ENCODE data around the gene FOXB1. TPM values are rescaled to one million over a fixed set of nuclear protein-coding genes. Genes with fewer than 3 reads are reported as not detected.

The FOXB1 gene
- total RNA-seq, 4 donors from 2014 or later = not detected

DNA sequence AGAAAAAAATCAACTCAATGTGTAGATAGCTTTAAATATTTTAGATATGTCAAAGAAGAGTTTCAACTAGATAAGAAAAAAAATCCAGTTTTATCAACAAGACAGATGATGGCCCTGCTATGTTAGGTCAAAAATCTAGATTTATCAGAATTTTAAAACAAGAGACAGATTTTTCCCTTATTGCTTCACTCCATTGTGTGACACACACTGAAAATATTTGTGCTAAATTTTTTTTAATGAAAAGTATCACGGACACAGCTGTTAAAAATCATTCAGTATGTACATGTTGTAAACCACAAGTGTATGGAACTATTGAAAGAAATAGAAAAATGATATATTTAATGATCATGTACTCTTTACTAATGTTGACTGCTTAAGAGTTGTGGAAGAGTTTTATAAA, 43.6 kb downstream of the FOXB1 start:
- H3K27me3 ChIP-seq = peaks cover 9% of the 10 kb centered on the region
- no peak for DNase-seq
- no peak overlapping the region for H3K27ac ChIP-seq
- no peaks in the 10 kb centered on the region for H3K4me1 ChIP-seq
- TF ChIP-seq POLR2A (IDR thresholded peaks at IDR 0.05) (no peak), CTCF (IDR thresholded peaks at IDR 0.05) (no peak), EP300 (IDR thresholded peaks at IDR 0.05; ENCODE audit: low read depth) (no peak), POLR2AphosphoS5 (IDR thresholded peaks at IDR 0.05) (no peak)
- intact Hi-C loops (cut with DNase I; ENCODE audit: low total_unique reads) (no loop called here), in situ Hi-C loops (cut with MboI; ENCODE audit: low pct_ligation_motif_present in 1 of 4, low pct_unique_long_range_greater_than_20kb in 1 of 4, low sequenced_read_pairs in 3 of 4) (no loop called here)
- peaks cover 11% of the 10 kb centered on the region in 2 donors for H3K9me3 ChIP-seq
- no peaks in the 10 kb centered on the region for H3K36me3 ChIP-seq
- 44 to 45% methylated on average over 1 of the region's 1 CpG for WGBS, 2 donors (ENCODE audit: low coverage in 1 of 2)
- no peak overlapping the region for H3K4me3 ChIP-seq

DNA sequence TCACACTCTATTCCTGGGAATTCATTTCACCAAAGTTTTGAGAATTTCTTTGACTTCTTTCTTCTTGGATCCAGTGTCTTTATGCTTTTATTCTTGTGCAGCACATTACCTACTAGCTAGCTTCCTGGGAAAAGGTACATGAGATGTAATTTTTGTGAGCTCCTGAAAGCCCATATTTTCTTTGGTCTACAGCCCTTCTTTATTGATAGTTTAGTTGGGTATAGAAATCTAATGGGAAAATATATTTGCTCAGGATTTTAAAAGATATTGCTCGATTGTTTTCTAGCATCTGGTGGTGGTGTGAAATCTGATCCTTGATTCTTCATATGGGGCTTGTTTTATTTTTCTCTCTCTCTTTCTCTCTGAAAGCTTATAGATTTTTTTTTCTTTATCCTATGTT, 45.8 kb downstream of the FOXB1 start:
- no peak overlapping the region for H3K4me3 ChIP-seq
- TF ChIP-seq POLR2AphosphoS5 (IDR thresholded peaks at IDR 0.05) (no peak), POLR2A (IDR thresholded peaks at IDR 0.05) (no peak), CTCF (IDR thresholded peaks at IDR 0.05) (no peak), EP300 (IDR thresholded peaks at IDR 0.05; ENCODE audit: low read depth) (no peak)
- peaks cover 11% of the 10 kb centered on the region in 2 donors for H3K9me3 ChIP-seq
- in situ Hi-C loops (cut with MboI; ENCODE audit: low pct_ligation_motif_present in 1 of 4, low pct_unique_long_range_greater_than_20kb in 1 of 4, low sequenced_read_pairs in 3 of 4) (no loop called here), intact Hi-C loops (cut with DNase I; ENCODE audit: low total_unique reads) (no loop called here)
- H3K36me3 ChIP-seq = no peaks in the 10 kb centered on the region
- H3K27ac ChIP-seq = no peak overlapping the region
- no peak for DNase-seq
- H3K4me1 ChIP-seq = no peaks in the 10 kb centered on the region
- 89 to 94% methylated on average over 1 of the region's 1 CpG for WGBS, 2 donors (ENCODE audit: low coverage in 1 of 2)
- H3K27me3 ChIP-seq = no peaks in the 10 kb centered on the region

GRCh38 chr15:60052796-60053195, 48.7 kb downstream of the FOXB1 start:
- Histone ChIP-seq H3K9me3 (peaks cover 11% of the 10 kb centered on the region in 2 donors), H3K36me3 (no peaks in the 10 kb centered on the region), H3K27ac (no peak overlapping the region), H3K4me1 (no peaks in the 10 kb centered on the region), H3K4me3 (no peak overlapping the region), H3K27me3 (peaks cover 13% of the 10 kb centered on the region)
- TF ChIP-seq POLR2AphosphoS5 (IDR thresholded peaks at IDR 0.05) (no peak), POLR2A (IDR thresholded peaks at IDR 0.05) (no peak), CTCF (IDR thresholded peaks at IDR 0.05) (no peak), EP300 (IDR thresholded peaks at IDR 0.05; ENCODE audit: low read depth) (no peak)
- DNase-seq = no peak
- in situ Hi-C loops (cut with MboI; ENCODE audit: low pct_ligation_motif_present in 1 of 4, low pct_unique_long_range_greater_than_20kb in 1 of 4, low sequenced_read_pairs in 3 of 4) = no loop called here
- WGBS, 2 donors (ENCODE audit: low coverage in 1 of 2) = 77 to 89% methylated on average over 2 of the region's 2 CpGs
- intact Hi-C loops (cut with DNase I; ENCODE audit: low total_unique reads) = no loop called here

GRCh38 chr15:60054472-60054871, 50.4 kb downstream of the FOXB1 start:
- TF ChIP-seq POLR2A (IDR thresholded peaks at IDR 0.05) (no peak), CTCF (IDR thresholded peaks at IDR 0.05) (no peak), EP300 (IDR thresholded peaks at IDR 0.05; ENCODE audit: low read depth) (no peak), POLR2AphosphoS5 (IDR thresholded peaks at IDR 0.05) (no peak)
- no peak overlapping the region for H3K27ac ChIP-seq
- intact Hi-C loops (cut with DNase I; ENCODE audit: low total_unique reads) = no loop called here
- H3K9me3 ChIP-seq = peaks cover 11% of the 10 kb centered on the region in 2 donors
- H3K4me1 ChIP-seq = no peaks in the 10 kb centered on the region
- no peak overlapping the region for H3K4me3 ChIP-seq
- no peaks in the 10 kb centered on the region for H3K36me3 ChIP-seq
- in situ Hi-C loops (cut with MboI; ENCODE audit: low pct_ligation_motif_present in 1 of 4, low pct_unique_long_range_greater_than_20kb in 1 of 4, low sequenced_read_pairs in 3 of 4) = no loop called here
- no peak for DNase-seq
- 86 to 88% methylated on average over 2 of the region's 2 CpGs for WGBS, 2 donors (ENCODE audit: low coverage in 1 of 2)
- H3K27me3 ChIP-seq = peaks cover 13% of the 10 kb centered on the region

All from transverse colon (tissue), 4 donors.